HG02623 (cell line): ENCODE measurements around the gene NAV2.
"Not testable (repeated sequence)": the region's sequence is repeated elsewhere in the genome, so short reads cannot be mapped to it uniquely, and the experiment has no call there.

Experiments
- ATAC-seq: cut with Tn5 transposase; IDR thresholded peaks from one replicate; pipeline ENCODE4 v1.9.1; 2021; ENCODE audit warnings: moderate library complexity; ENCODE audit not compliant: unreplicated experiment

Gene NAV2

DNA sequence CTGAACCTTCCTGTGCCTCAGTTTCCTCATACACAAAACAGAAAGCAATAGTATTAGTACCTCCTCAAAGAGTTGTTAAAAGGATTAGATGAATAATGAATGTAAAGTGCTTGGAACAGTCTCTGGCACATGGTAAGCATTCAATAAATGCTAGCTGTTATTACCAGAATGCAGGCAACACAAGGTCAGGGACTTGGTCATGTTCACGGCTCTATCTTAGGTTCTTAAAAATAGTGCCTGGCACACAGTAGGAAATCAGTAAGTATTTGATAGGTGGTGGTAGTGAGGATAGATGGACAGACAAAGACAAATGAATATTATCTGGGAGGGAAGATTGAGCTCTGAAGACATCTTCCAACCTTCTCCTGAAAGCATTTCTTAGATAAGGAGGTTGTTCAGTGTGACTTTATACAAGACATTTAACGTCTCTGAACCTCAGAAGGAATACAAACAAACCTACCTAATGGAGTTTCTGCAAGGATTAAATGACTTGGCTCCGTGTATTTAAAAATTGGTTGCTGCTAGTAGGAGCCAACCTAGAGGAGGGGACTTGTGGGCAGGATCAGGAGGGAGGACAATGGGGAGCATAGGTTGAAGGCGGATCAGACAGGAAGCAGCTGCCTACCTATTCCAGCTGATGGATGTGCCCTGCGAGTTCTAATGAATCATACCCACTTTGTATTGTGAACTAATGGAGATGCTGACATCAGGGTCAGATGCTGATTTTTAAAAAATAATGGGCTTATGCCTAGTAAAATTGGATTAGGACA lies 353.6 kb downstream of the NAV2 start:
- ATAC-seq, result no peak

DNA sequence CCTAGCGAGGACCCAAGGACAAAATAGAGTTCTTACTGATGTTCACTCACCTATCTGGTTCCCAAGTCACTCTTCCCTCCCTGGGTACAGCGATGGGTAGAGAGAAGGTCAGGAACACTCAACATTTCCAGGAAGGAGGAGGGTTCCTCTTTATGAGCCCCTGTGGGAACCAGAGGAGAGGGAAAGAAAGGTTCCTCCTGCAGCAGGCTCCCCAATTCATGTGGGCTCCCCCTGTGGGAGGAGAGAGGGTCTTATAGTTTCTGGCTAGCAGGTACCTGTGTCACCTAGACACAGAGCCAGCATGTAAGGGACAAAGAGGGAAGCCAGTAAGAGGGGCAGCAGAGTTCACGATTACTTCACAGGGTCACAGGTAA lies 354.1 kb downstream of the NAV2 start:
- ATAC-seq, result no peak

DNA sequence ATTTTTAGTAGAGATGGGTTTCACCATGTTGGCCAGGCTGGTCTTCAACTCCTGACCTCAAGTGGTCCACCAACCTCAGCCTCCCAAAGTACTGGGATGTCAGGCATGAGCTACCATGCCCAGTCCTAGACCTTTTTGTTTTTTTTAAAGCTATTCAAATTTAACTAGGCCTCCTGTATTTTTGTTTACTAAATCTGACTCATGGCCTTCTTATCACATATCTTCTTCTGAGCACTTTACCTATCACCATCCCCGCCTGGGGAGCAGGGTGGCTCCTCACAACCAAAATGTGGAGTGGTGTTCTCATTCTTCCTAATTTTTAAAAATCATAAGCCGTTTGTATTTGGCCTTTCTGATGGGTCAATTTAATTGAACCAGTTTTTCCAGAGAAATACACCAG lies 355.0 kb downstream of the NAV2 start:
- no peak for ATAC-seq

DNA sequence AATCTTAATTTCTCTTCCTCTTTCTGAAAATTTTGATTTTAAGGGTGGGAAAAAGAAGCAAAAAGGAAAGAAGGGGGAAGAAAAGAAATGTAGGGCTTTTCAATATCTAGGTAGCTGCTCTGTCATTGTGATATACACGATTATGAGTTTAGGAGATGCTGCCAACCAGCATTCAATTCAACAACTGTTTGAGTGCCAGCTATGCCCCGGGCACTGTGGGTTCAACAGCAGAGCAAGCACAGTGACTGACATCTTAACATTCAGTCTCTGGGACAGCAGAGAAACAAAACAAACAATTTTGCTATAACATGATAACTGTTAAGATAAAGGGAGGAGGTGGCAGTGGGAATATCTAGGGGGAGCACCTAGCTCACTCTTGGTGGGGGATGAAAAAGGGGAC lies 356.1 kb downstream of the NAV2 start:
- ATAC-seq, result no peak

DNA sequence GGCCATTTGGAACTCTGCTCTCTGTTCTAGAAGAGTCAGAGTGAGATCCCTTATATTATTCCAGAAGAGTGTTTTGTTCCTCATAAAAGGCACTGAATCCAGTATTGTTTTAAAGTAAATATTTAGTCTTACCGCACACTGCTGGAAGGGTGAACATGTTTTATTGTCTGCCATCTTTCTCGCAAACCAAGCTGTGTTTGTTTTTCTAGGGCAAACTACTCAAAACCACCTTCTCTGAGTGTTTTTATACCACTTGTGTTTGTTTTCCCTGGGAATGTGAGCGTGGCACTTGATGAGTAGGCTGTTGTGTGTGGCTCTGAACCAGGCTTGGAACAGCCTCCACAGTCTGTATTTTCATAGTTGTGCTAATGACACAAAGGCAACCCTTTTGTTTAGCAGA lies 357.8 kb downstream of the NAV2 start:
- ATAC-seq, result no peak

DNA sequence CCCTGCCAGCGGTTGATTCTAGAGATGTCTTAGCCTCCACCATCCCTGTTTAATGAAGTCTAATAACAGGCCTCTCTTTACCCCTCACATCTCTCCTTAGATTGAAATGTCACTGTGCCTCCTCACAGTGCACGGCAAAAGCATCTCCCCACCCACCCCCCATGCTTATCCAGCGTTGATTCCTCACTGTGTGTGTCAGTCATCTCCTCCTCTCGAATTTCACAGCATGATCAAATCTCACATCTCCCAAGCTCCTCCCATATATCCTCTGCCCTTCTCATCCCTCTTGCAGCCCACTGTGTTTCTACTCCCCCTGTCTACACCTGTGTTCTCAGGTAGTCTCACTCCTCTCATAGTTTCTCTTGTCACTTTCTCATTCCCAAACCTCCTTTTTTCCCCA lies 363.0 kb downstream of the NAV2 start:
- no peak for ATAC-seq

DNA sequence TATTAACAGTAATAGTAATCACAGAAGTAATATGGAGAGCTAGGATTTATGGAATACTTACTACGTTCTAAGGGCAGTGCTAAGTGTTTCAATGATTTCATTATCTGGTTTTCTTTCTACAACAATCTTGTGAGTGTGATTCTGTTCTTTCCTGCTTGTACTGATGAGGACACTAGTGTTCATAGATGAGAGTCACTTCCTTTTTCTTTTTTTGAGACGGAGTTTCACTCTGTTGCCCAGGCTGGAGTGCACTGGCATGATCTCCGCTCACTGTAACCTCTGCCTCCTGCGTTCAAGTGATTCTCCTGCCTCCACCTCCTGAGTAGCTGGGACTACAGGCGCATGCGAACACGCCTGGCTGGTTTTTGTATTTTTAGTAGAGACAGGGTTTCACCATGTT lies 366.2 kb downstream of the NAV2 start:
- ATAC-seq, result no peak

DNA sequence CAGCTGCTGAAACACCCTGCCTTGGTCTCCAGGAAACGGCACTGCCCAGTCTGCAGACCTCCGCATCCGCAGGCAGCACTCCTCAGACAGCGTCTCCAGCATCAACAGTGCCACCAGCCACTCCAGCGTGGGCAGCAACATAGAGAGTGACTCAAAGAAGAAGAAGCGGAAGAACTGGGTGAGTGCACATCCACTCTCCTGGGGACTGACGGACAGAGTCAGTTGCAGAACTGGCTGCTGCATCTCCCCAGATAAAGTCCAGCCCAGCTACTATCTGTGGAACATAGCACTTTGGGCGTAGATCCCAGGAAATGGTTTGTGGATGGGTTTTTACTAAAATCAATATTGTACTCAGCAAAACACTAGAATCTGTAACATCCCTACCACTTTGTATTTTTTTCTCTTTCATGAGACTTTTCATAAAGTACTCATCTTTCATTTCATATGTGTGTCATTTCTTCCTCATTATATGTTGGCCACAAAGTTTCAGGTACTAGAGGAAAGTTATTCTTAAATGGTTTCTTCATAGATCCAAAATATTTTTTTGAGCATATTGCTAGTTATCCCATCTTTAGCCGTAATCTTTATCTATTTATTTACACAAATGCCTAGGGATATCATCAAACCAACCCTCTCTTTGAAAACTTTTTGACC lies 367.5 kb downstream of the NAV2 start:
- ATAC-seq, result no peak

DNA sequence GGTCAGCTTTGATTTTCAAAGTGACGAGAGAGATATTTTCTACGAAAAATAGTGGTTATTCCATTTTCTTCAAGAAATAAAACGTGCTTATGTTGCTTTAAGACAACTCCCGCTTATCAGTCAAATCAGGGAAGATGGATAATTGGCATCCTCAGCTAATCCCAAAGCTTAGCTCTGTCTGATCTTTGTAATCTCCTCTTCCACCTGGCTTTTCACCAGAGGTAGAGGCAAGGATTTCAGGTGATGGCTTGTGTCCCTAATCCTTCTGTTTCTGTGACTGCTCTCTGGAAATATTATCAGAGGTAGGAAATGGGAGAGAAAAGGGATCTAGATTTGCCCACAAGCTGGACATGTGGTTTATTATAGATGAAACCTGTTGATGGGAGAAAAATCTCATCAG lies 368.7 kb downstream of the NAV2 start:
- ATAC-seq, result no peak

DNA sequence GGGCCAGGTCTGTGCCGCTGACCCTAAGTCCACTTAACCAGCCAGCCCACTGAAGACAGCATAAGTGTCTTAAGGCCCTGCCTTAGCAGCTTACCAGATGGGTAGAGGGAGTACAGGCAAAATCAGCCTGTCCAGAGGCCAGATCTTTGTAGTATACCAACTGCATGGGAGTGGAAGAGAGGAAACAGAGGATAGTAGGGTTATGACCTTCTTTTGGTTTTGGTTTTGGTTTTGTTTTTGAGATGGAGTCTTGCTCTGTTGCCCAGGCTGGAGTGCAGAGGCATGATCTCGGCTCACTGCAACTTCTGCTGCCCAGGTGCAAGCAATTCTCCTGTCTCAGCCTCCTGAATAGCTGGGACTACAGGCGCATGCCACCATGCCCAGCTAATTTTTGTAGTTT lies 371.2 kb downstream of the NAV2 start:
- not testable (repeated sequence) for ATAC-seq

DNA sequence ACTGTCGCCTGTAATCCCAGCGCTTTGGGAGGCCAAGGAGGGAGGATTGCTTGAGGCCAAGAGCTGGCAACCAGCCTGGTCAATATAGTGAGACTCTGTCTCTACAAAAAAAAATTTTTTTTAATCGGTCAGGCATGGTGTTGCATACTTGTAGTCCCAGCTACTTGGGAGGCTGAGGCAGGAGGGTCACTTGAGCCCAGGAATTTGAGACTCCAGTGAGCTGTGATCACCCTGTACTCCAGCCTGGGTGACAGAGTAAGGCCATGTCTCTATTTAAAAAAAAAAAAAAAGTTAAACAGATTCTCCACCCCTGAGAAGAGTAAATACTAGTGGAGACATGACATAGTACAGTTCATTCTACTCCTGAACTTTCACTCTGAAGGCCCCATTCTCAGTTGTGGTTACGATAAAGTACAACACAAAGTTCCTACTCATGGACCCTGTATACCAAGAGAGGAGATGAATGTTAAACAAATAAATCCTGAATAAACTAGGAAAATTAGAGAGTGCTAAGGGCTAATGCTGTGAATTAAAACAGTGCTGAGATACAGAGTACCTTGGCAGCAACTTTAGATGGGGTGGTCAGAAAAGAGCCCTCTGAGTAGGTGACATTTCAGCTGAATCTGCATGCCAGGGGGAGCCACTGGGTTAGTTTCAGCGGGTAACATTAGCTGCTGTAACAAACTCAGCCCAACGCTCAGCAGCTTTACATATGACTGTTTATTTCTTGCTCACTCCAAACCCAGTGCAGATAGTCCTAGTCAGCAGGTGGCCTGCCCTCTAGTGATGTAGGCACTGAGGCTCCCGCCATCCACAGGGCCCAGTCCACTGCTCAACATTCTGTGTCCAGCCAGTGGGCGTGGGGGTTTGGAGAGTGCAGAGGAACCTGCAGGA lies 372.5 kb downstream of the NAV2 start:
- no peak for ATAC-seq

DNA sequence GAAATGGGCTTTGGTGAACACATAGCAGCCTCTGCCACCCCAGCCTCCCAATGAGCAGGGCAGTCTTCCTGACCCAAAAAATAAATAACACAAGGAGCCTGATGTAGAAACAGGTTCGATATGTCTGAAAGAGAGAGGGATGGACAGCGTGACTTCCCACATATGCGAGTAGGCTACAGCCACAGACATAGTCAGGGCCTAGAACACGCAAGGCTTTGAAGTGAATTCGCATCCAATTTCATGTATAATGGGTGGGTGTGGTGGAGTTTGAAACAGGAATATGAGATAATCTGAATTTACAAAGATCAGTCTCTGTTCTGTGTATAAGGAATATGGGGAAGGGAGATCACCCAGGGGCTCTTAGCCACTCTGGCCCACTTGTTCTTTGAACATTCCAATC lies 373.3 kb downstream of the NAV2 start:
- no peak for ATAC-seq

DNA sequence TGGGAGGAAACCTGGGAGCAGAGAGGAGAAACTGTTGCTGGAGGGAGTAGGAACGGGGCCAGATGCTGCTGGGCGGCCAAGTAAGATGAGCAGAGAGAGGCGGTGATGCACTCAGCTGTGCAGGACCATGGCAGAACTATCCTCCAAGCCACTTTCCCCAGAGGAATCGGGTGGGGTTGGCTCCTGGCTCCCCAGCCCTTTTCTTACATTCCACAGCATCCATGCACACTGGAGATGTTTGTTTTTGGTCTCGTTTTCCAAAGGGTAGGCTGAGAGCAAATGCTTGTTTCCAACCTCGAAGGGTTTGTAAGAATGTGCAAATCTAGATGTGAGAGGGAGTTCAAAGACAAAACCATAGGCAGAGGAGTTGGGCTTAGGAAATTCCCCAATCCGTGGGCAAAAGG lies 374.5 kb downstream of the NAV2 start:
- no peak for ATAC-seq

DNA sequence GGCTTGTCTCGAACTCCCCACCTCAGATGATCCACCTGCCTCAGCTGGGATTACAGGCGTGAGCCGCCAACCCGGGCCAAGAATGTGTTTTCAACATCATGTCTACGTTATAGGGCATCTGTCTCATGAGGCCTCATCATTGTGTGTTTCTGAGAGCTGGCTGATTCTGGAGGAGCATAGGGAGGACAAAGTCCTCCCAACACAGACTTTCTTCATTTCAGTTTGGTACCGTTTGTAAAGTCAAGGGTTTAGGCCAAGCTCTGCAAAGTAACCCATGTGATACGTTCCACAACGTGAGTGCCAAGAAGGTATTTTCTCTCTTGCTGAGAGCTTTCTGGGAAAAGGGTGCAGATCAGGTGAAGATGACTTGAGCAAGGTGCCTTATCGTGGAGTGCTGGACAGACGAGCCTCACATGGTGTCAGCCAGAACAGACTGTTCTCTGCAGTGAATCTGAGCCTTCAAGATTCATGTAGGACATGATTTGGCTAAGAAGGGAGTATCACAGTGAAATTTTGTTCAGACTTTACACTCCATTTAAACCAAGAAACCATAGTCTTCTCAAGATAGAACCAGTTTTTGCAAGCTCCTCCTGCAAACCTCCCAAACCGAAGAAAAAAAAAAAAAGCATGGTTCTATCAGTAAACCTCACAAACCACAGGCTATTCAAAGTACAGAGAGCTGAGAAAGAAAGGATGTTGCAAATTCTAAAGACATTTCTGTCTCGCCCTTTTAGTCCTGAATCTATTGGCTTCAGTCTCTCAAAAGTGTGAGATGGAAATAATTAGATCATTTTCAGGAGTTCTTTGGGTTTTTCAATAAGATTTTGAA lies 376.0 kb downstream of the NAV2 start:
- ATAC-seq, result no peak

DNA sequence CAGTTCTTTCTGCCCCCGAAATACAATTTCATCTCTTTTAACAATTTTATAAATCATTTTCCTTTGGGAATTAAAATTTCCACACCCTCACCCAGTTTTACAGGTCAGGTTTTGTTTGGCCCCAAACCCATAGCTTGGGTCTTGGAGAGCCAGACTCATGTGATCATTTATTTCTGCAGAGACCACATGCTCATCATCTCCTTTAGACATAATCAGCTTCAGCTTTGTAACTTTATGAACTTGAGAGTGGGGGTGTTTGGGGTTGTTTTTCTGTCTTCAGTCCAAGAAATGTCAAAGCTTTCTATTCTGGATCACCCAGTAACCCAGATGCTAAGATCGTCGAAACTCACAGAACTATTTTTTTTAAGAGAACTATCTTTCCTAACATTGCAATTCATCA lies 376.7 kb downstream of the NAV2 start:
- ATAC-seq, result no peak

DNA sequence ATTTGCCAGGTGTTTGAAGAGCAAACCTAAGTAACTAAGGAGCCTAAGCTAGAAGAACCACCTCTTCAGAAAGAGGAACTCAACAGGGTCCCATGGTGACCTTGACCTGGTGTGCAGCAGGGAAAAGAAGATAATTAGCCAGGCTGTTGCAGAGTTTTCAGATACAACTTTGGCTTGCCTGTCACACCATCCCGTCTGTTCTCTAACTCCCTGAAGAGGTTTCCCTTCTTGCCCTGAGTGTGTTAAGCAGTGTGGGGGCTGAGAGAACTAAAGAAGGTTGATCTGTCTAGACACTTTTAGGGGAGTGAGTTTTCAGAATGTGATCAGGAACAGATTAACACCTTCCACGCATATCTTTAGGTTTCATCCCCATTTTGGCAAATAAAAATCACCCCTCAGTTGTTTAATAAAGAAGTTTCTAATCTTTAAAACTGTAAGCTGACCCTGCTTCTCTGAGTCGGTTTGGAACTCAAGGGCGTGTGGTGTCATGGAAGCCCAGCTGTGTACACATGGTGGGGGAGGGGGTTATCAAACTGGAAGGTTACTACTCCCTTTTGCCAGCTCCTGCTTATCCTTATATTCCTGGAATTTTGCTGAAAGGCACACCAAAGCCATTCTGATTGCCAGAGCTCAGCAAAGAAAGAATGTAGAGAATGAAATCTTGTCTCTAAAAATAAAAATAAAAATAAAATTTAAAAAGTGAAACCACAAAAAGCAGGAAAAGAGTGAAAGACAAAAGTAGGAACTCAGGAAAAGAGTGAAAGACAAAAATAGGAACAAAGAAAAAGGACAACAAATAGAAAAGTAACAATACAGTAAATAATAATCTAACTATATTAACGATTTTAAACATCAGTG lies 377.4 kb downstream of the NAV2 start:
- ATAC-seq, result no peak

DNA sequence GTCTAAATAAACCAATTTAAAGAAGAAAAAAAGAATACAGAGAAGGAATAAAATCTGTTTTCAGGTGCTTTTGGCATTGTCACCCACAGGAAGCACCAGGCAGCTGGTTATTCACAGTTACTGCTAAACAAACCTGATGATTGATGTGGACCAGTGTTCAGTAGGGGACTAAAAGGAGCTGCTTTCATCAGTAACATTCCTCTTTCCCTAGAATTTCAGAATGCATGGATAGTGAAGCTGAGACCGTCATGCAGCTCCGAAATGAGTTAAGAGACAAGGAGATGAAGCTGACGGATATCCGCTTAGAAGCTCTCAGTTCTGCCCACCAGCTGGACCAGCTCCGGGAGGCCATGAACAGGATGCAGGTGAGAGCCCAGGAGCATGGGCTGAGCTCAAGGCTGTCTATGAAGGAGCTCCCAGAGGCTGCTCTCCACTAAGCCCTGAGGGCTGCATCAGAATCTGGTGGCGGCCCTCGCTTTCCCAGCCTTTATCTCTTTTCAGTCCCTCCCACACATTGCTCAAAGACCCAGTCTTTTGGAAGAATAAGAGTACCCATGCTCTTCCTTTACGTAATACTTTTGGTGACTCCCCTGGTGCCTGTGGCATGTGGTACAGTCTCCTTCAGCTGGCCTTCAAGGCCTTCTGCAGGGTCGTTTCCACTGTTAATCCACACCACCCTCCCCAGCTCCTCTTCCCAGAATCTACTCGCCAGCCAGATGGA lies 378.2 kb downstream of the NAV2 start:
- ATAC-seq, result no peak

DNA sequence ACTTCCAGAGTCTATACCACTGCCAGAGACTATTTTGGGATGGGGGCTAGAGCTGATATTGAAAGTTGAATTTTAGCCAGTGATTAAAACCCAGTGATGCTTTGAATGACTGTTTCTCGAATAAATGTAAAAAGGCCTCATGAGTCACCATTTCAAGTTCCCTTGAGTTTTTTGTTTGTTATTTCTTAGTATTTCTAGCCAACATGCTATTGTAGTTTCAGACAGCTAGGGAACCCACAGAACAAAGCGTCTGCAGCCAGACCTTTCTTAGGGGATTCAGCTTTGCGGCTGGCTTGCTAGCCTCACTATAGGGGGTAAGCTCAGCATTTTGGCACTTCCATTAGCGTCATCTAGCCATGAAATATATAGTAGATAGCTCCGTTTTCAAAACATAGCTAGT lies 381.1 kb downstream of the NAV2 start:
- ATAC-seq, result no peak

DNA sequence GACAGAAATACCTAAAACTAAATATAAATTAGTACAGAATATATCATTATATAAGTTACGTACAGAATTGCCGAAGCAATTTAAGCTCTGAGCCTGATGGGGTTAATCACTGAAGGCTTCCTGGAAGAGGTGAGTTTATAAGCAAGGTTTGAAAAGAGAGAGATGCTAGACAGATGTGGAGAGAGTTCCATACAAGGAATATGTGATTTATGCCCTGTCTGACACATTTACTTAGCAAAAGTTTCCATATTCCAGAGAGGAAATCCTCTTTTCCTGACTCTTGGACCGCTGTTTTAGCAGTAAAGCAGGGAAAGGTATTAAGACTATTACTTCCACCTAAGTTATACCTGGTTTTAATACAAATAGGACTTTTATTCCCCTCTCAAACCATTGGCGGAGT lies 382.6 kb downstream of the NAV2 start:
- no peak for ATAC-seq
